Pulmonary artery endothelial cell (primary cell): ENCODE data around the gene TPCN2. TPM values are rescaled to one million over a fixed set of nuclear protein-coding genes. Genes with fewer than 3 reads are reported as not detected.
A peak's percentile ranks its signal among the peaks of the same experiment; 100 is the strongest.

Experiments
- DNase-seq: peaks from one replicate; pipeline ENCODE4 v3.0.0-alpha.2; 2011; ENCODE audit warnings: low read depth, low spot score
- total RNA-seq: library from RNA; depleted of rRNA; stranded (reverse); fragments of >200 nt; gene quantifications from 2 replicates; pipeline ENCODE4 v1.2.3, GENCODE V29; 2014

The TPCN2 gene
- total RNA-seq, 1 donor from 2014 or later, result 11.3 TPM

DNA sequence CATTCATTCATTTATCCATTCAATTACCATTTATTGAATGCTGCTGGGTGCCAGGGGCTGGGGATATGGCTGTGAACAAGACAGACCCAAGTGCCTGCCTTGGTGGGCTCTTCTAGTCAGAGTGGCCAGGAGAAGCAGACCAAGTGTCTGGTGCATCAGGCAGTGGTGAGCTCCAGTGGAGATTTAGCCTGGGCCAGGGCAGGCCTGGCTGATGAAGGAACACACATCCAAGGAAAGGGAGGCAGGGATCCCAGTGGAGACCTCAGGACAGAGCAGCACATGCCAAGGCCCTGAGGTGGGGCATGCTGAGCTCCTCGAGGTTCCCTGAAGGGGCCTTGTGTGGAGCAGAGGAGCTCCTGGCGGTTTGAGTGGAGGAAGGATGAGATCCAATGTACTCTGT, 60.4 kb downstream of the TPCN2 start:
- DNase-seq, result no peak

DNA sequence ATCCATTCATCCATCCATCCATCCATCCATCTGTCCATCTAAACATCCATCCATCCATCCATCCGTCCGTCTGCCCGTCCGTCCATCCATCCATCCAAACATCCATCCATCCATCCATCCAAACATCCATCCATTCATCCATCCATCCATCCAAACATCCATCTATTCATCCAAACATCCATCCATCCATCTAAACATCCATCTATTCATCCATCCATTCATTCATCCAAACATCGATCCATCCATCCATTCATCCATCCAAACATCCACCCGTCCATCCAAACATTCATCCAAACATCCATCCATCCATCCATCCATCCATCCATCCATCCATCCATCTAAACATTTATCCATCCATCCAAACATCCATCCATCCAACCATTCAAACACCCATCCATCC, 61.7 kb downstream of the TPCN2 start:
- no peak for DNase-seq

DNA sequence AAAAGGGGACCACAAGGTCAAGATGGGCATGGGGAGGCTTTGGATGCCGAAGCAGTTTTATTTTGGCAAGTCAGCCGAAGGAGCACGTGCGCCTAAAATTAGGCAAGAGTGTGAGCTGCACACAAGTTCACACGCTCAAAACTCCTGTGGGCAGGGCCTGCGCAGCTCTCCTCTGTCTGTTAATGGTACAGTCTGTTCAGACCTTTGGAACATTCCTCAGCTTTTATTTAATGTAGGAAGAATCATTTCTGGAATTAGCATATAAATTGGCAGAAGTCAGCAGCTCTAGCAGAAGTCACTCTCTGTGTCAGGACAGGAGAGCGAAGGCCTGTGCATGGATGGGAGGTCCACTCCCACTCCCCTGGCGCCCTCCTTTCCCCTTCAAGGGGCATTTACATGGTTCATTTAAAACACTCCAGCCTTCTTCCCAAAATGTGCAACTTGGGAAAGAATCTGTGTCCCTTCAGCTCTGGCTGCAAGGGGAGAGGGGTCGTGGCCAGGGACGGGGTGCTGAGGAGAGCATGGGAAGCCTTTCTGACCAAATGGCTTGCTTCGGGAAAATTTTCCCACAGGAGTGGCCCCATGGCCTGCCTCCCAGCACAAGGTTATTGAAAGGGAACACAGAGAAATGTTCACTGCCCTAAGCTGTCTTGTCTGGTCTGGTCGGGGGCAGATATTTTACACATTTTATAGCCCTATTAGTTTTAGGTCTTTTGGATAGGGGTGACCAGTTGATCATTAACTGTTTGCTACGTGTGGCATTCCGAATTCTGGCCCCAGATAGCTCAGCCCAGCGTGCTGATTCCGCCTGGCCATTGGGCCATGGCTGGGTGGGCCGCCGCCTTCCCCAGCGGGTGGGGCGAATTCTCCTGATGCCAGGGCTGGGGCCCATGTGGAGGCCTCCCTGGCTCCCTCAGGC, 63.2 kb downstream of the TPCN2 start:
- no peak for DNase-seq

DNA sequence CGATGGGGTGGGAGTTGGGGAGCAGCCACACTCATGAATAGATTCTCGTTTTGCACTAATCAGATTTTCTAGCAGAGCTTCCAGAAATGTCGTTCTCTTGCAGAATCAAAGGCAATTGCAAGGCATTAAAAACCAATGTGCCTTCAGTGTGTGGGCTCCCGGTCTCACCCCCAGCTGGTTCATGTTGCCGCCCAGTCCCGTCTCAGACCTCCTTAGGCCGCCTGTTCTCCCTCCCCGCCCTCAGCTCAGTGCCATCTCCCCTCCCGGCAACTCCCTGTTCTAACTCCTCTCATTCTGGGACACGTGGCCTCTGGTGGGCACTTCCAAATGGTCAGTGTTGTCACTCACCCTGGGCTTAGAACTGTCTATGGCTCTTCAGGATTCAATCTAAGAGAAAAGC, 64.5 kb downstream of the TPCN2 start:
- DNase-seq, result no peak

DNA sequence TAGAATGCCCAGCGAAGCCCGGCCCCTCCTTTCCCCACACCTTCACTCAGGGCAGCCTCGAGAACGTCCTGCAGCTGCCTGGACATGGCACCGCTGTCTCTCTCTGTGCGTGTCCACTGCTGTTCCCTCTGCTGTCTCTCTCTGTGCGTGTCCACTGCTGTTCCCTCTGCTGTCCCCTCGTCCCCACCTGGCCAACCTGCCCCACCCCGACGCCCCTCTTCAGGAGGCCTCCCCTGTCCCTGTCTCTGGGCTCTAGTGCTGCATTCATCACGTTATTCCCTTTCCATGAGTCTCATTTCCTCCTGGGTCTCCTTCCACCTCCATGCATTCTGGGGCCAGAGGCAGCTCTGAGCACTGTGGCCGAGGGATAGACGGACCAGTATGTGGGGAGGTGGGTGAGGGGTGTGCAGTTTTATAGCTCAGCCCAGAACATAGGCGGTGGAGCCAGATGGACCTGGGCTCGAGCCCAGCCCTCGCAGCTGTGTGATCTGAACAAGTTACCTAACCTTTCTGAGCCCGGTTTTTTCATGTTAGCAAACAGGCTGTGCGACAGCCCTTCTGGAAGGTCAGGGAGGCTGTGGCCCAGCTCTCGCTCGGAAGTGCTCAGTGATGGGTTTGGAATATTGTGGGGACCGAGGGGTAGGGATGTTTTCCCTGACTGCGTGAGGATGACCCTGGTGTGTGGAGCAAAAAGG, 65.1 kb downstream of the TPCN2 start:
- DNase-seq, result no peak

DNA sequence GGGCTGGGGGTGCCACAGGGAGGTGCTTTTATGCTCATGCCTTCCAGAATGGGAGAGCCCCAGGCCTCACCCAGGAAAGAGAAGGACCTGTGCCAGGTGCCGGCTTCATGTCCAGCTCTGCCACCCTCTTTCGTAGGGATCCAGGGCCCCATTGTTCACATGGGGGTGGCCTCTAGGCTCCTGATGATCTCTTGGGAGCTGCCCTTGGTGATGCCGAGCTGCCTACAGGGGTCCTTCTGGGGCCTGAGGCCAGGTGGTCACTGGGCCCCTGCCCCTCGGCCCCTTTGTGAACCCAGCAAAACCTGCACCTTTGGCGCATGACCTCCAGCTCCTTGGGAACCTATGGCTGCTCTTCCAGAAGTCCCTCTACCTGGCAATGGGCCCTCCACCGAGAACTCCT, 65.6 kb downstream of the TPCN2 start:
- DNase-seq, result no peak

DNA sequence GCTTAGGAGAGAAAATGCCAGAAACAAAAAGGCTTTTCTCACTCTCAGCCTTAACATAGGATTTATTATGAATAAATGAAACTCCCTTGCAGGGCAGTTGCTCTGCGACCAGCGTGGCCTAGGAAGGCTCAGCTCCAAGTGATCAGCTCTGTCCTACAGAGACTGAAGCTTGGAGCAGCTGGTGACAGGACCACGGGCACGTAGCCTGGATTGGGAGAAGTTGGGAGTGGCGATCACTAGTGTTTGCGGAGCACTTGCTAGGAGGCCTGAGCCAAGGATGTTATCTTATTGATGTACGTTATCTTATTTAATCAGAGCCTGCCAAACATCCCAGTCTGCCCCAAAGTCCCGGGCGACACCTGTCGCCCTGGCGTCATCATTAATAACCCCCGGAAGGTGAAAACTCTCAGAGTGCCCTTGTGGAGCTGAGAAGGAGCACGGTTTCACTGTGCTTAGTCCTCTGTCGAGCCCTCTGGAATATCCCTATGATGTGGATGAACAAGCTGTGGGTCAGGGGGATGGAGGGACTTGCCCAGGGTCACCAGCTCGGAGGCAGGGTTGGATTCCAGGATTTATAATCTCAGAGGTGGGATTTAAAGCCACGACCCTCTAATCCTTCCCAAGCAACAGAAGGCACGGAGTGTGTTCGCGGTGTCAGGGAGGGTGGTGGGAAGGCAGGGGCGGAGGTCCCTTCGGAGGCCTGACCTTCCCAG, 66.2 kb downstream of the TPCN2 start:
- no peak for DNase-seq

DNA sequence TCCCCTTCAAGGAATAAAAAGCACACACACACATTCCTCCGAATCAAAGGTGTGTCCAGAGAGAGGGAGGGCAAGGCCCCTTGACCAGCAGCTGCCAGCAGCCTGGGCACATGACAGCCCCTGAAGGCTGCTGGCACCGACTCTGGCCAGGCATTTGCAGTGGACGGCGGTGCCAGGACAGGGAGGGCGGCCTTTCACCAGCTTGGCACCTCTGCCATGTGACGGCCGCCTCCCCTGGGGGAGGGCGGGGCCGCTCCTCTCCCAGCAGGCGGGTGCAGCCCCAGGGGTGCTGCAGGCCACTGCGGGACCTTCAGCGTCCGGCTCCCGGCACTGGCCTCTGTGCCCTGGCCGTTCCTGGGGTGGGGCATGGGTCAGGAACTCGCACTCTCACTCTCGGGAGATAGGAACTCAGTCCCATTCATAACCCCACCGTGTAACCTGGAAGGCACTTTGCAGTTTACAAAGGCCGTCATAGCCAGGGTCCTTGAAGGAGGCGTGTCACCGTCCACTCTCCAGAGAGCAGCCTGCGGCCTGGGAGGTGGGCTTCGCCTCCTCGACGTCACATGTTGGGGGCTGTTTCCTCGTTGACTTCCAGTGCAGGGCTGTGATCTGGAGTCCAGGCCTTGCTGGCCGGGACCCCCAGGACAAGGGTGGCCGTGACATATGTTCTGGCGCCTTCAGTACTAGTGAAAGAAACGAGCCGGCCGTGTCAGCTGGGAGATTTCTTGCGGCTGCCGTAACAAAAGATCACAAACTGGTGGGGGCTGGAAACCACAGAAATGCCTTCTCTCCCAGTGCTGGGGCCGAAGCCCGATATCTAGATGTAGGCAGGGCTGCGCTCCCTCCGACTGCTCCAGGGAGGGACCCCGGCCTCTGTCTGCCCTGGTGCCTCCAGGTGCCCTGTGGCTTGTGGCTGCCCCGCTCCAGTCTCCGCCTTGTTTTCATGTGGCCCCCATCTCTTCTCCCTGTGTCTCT, 67.1 kb downstream of the TPCN2 start:
- no peak for DNase-seq

DNA sequence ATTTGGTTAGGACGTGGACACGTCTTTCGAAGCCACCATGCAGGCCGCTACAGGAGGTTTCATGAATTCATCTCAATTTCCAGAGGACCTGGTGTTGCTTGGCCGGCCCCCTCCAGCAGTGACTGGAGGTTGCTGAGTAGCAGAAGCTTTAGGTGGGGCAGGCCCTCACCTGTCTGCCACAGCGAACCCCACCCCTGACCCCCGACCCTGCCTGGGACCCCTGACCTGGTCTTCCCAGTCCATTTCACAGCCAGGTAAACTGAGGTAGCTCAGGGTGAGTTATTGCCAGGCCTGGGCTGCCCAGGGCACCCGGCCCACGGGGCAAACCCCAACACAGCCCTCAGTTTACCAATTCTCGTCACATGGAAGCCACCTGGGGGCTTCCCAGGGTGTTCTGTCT, 67.9 kb downstream of the TPCN2 start:
- DNase-seq, result no peak

DNA sequence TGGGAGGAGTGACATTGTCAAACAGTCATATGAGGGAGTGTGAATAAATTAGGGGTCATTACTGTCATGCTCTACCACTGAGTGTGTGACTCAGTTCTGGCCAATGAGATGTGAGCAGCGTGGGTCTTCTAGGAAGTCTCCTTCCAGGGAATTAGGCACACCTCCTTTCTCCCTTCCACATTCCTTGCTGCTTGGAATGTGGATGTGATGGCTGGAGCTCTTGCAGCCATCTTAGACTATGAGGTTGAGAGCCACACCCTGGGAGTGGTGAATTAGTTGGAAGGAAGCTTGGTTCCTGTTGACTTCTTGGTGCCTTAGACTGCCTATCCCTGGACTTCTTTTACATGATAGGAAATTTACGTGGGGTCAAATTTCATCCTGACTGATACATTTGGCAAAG, 70.5 kb downstream of the TPCN2 start:
- DNase-seq, result no peak

DNA sequence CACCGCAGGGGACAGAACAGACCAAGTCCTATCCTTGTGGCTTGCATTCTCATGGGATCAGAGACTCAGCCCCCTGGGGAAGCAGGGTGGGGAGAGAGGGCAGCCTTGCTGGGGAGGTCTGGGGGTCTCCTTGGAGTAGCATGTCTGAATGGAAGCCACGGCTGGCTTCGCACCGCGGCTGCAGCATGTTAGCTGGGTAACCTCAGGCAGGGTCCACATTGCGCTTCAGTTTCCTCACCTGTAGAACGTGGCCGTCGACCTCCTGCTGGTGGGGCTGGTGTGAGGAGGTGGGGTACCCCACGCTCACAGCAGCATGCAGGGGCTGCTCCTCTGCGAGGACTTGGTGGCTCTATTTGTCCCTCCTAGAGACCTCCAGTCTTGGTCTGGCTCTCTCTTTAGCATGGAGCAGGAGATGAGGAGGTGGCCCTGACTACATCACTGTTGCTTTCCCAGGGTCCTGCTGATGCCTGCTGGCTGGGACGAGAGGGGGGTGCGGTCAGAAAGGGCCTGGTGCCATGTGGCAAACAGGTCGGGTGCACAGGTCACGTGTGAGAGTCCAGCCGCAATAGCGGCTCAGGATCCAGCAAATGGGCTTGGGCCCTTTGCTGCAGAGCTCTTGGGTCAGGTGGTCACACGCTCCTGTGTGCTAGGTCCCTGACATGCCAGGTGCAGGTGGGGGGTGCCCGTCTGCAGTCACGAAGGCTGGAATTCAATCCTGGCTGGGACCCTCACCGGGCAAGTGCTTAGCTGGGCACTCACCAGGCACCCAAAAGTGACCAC, 71.6 kb downstream of the TPCN2 start:
- DNase-seq, result no peak

DNA sequence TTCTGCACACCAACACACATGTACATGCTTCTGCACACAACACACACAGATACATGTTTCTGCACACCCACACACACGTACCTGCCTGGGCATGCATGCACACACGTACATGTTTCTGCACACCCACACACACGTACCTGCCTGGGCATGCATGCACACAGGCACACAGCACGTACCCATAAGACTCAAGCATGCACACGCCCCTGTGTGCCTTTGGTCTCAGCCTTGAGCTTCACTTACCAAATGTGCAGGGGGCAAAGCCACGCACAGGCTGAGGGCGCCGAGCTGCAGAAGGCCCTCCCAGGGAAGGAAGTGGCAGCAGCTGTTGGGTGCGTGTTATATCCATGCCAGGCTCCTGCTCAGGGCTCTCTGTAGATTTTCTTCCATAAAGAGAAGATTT, 72.3 kb downstream of the TPCN2 start:
- DNase-seq, result no peak

DNA sequence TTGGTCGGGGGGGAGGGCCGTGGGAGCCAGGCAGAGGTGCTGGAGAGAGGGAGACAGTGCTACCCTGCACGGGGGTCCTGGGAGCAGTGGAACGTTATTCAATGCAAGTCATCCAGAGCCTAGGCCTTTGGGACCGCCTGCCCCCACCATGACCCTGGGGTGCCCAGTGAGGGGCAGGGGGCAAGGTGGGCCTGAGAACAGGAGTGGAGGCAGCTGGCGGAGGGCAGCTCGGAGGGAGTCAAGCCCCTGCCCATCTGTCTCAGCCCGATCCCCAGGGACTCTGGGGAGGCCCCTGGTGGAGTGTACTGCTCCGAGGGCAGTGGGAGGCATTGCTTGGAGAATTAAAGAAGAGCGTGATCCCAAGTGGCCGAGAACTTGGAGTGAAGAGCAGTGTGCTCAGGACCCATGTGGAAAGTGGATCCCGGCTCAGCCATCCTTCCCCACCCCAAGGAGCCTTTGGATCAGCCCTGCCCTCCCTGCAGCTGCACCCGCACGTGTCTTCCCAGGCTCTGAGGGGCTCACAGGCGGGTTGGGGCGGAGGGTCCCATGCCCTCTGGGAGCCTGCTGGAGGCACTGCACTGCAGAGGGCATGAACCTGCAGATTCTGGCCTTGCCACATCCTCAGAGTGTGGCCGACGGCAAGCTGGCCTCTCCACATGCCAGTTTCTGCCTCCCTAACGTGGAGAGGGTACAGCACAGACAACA, 73.0 kb downstream of the TPCN2 start:
- DNase-seq, result no peak

DNA sequence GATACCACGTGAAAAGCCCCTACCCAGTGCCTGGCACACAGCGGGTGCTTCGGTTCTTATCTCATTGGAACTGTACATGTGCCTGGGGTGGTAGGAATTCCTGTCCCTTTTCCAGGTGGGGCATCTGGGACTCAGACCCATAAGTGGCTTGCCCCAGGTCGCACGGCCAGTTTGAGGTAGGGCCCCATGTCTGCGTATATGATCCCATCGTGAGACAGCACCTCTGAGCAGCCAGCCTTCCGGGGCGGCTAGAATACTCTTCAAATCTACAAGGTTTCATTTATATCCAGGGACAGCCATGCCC, 73.5 kb downstream of the TPCN2 start:
- DNase-seq, result no peak

DNA sequence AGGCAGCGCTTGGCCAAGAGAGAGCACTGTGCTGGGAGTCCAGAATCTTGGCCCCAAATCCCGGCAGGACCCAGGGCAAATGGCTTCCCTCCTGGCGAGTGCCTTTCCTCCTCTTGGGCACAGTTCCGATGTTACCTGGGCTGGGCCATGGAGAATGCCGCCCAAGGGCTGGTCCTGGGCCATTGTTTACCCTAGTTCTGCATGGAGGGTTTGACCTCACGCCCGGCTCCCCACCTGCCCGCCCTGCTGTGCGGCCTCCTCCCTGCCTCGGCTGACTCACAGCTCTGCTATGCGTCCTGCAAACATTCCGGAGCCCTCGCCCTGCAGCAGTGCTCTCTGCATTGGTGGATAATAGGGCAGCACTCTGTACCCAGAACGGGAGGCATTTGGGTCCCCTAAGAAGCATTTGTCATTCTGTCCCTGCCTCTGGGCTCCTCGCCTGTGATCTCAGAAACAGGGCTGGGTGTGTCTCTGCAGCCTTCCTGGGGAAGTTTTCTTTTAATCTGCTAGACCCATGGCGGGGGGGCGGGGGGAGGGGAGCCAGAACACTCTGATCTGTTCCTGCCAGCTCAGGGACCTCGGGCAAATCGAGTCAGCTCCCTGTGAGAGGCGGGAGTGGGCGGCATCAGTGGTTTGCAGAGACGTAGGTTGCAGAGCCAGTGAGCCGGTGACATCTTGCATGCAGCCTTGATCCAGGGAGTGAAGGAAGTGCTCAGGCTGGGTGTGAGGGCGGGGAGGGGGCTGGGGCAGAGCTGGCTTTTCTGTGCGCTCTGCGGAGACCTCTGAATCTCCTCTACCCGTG, 74.1 kb downstream of the TPCN2 start:
- DNase-seq, result peak; percentile 49

DNA sequence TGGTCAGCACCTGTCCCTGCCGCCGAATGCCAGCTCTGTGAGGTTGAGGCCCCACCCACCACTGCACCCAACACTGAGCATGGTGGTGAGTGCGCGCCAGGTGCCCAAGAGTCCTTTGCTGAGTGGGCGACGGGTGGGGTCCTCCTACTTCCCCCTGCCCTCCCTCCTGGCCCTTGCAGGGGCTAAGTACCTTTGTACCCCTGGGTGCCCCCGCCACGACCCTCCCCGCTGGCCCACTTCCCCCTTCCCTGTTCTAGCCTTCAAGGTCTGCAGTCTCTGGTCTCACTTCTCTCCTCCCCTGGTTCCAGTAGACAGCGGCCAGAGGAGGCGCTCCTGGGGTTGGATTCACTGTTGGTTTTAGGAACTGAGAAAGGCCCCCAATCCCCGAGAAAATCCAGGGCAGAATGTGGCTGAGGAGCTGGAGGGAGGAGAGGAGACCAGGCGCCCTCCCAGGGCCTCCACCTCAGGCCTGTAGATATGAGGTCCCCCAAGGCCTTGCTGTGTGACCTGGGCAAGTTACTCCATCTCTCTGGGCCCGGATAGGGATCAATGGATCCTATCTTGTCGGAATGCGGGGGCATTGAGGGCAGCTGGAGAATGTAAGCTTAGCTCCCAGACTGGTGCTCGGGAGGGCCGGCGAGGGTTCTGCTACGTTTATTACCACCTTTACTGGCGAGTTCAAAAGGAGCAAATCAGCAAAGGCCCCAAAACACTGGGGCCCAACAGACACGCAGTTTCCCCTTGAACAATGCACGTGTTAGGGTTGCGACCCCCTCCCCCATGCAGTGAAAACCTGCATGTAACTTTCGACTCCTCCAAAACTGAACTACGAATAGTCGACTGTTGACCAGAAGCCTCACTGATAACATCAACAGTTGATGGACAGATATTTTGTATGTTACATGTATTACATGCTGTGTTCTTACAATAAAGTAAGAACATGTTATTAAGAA, 75.1 kb downstream of the TPCN2 start:
- DNase-seq, result no peak

DNA sequence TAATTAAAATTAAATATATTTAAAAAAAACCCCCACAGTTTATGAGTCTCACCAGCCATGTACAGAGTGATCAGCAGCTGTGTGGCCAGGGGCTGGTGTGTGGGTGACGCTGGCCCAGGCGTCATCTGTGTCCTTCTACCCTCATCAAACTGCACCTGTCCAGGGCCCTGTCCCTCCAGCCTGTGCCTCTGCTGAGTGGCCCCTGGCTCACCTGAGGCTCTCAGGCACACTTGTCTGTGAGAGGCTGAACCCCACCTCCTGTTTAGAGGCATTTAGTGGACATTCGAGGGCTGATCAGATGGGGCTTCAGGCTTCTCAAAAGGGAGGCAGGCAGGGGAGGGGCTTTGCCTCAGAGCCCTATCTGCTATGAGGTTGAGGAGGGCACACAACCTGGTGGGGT, 77.1 kb downstream of the TPCN2 start:
- DNase-seq, result no peak

DNA sequence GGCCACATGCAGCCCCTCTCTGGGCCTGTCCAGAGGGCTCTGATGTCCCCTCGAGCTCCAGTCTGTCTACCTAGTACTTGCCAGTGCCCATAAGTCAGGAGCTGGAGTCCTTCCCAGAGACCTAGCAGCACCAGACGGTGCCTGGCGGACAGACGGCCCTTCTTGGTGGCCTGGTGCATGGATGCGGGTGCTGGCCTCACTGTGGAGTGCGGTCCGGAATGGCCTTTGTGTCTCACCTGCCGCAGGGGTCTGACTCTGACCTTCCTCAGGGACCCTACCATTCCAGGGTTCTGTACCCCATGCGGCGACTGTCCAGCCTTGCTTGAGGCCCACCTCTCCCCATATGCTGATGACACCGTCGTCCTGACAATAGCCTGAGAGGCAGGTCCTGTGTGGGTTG, 77.6 kb downstream of the TPCN2 start:
- DNase-seq, result no peak
